Measurements from ENCODE around the gene SHC3. TPM values are rescaled to one million over a fixed set of nuclear protein-coding genes. Genes with fewer than 3 reads are reported as not detected.
A peak's percentile ranks its signal among the peaks of the same experiment; 100 is the strongest.

Gene SHC3
- total RNA-seq, 2 donors from 2014 or later = not detected

- Mint-ChIP-seq H3K9me3 (no peaks in the 10 kb centered on the region), H3K4me3 (peak overlapping the region; percentile 54), H3K27me3 (peaks cover 31% of the 10 kb centered on the region), H3K4me1 (peaks cover 20% of the 10 kb centered on the region), H3K27ac (no peak overlapping the region), H3K36me3 (ENCODE audit: low read depth) (no peaks in the 10 kb centered on the region)
- ATAC-seq (replicated peaks) = peak; percentile 86
Measured at GRCh38 chr9:89154651-89155336, 23.8 kb downstream of the SHC3 start.

- Mint-ChIP-seq H3K4me1 (peaks cover 20% of the 10 kb centered on the region), H3K27me3 (peaks cover 27% of the 10 kb centered on the region), H3K9me3 (no peaks in the 10 kb centered on the region), H3K36me3 (ENCODE audit: low read depth) (no peaks in the 10 kb centered on the region), H3K4me3 (peak overlapping the region; percentile 54), H3K27ac (peak overlapping the region; percentile 28)
- ATAC-seq (replicated peaks) = peak; percentile 59
Measured at GRCh38 chr9:89154218-89154617, 24.4 kb downstream of the SHC3 start.

- H3K4me3 Mint-ChIP-seq = peak overlapping the region; percentile 54
- peaks cover 20% of the 10 kb centered on the region for H3K4me1 Mint-ChIP-seq
- peak; percentile 94 for ATAC-seq (replicated peaks)
- peak overlapping the region; percentile 28 for H3K27ac Mint-ChIP-seq
- peaks cover 24% of the 10 kb centered on the region for H3K27me3 Mint-ChIP-seq
- H3K9me3 Mint-ChIP-seq = no peaks in the 10 kb centered on the region
- H3K36me3 Mint-ChIP-seq (ENCODE audit: low read depth) = no peaks in the 10 kb centered on the region
Measured at GRCh38 chr9:89153232-89154017, 25.2 kb downstream of the SHC3 start.

- Mint-ChIP-seq H3K27ac (no peak overlapping the region), H3K4me1 (peaks cover 15% of the 10 kb centered on the region), H3K4me3 (no peak overlapping the region), H3K27me3 (peaks cover 11% of the 10 kb centered on the region), H3K9me3 (no peaks in the 10 kb centered on the region), H3K36me3 (ENCODE audit: low read depth) (no peaks in the 10 kb centered on the region)
- no peak for ATAC-seq (replicated peaks)
Measured at GRCh38 chr9:89149726-89150125, 28.9 kb downstream of the SHC3 start.

- Mint-ChIP-seq H3K27ac (no peak overlapping the region), H3K27me3 (peaks cover 4% of the 10 kb centered on the region), H3K4me3 (no peak overlapping the region), H3K36me3 (ENCODE audit: low read depth) (no peaks in the 10 kb centered on the region), H3K9me3 (no peaks in the 10 kb centered on the region), H3K4me1 (no peaks in the 10 kb centered on the region)
- ATAC-seq (replicated peaks) = no peak
Measured at GRCh38 chr9:89145097-89145496, 33.5 kb downstream of the SHC3 start.

- Mint-ChIP-seq H3K9me3 (no peaks in the 10 kb centered on the region), H3K4me3 (no peak overlapping the region), H3K36me3 (ENCODE audit: low read depth) (no peaks in the 10 kb centered on the region), H3K27ac (no peak overlapping the region), H3K27me3 (peaks cover 4% of the 10 kb centered on the region), H3K4me1 (no peaks in the 10 kb centered on the region)
- no peak for ATAC-seq (replicated peaks)
Measured at GRCh38 chr9:89144238-89144637, 34.4 kb downstream of the SHC3 start.

GRCh38 chr9:89143266-89143665 is 35.4 kb downstream of the SHC3 start:
- no peak for ATAC-seq (replicated peaks)
- peaks cover 4% of the 10 kb centered on the region for H3K27me3 Mint-ChIP-seq

GRCh38 chr9:89139455-89139854 is 39.2 kb downstream of the SHC3 start:
- ATAC-seq (replicated peaks) = no peak
- Mint-ChIP-seq H3K4me3 (no peak overlapping the region), H3K9me3 (no peaks in the 10 kb centered on the region), H3K27ac (no peak overlapping the region), H3K27me3 (peaks cover 11% of the 10 kb centered on the region), H3K36me3 (ENCODE audit: low read depth) (no peaks in the 10 kb centered on the region), H3K4me1 (no peaks in the 10 kb centered on the region)

More at GRCh38 chr9:89143266-89143665, 35.4 kb downstream of the SHC3 start:
- Mint-ChIP-seq H3K4me1 (no peaks in the 10 kb centered on the region), H3K27ac (no peak overlapping the region), H3K9me3 (no peaks in the 10 kb centered on the region), H3K36me3 (ENCODE audit: low read depth) (no peaks in the 10 kb centered on the region), H3K4me3 (no peak overlapping the region)

- Mint-ChIP-seq H3K4me3 (no peak overlapping the region), H3K4me1 (no peaks in the 10 kb centered on the region), H3K27ac (no peak overlapping the region), H3K27me3 (peaks cover 11% of the 10 kb centered on the region), H3K36me3 (ENCODE audit: low read depth) (no peaks in the 10 kb centered on the region), H3K9me3 (no peaks in the 10 kb centered on the region)
- ATAC-seq (replicated peaks) = no peak
Measured at GRCh38 chr9:89138463-89139390, 39.9 kb downstream of the SHC3 start.

GRCh38 chr9:89137542-89138462 is 40.8 kb downstream of the SHC3 start:
- H3K4me1 Mint-ChIP-seq = no peaks in the 10 kb centered on the region
- no peak overlapping the region for H3K4me3 Mint-ChIP-seq
- H3K27ac Mint-ChIP-seq = no peak overlapping the region
- H3K27me3 Mint-ChIP-seq = peaks cover 11% of the 10 kb centered on the region
- ATAC-seq (replicated peaks) = peak; percentile 56
- no peaks in the 10 kb centered on the region for H3K9me3 Mint-ChIP-seq
- H3K36me3 Mint-ChIP-seq (ENCODE audit: low read depth) = no peaks in the 10 kb centered on the region

- Mint-ChIP-seq H3K9me3 (no peaks in the 10 kb centered on the region), H3K27me3 (peaks cover 15% of the 10 kb centered on the region), H3K27ac (no peak overlapping the region), H3K4me3 (no peak overlapping the region), H3K4me1 (no peaks in the 10 kb centered on the region), H3K36me3 (ENCODE audit: low read depth) (no peaks in the 10 kb centered on the region)
- no peak for ATAC-seq (replicated peaks)
Measured at GRCh38 chr9:89135591-89136166, 42.9 kb downstream of the SHC3 start.

- H3K36me3 Mint-ChIP-seq (ENCODE audit: low read depth) = no peaks in the 10 kb centered on the region
- ATAC-seq (replicated peaks) = no peak
- H3K27ac Mint-ChIP-seq = no peak overlapping the region
- peaks cover 19% of the 10 kb centered on the region for H3K27me3 Mint-ChIP-seq
- no peak overlapping the region for H3K4me3 Mint-ChIP-seq
- H3K4me1 Mint-ChIP-seq = no peaks in the 10 kb centered on the region
- peaks cover 3% of the 10 kb centered on the region for H3K9me3 Mint-ChIP-seq
Measured at GRCh38 chr9:89134709-89135108, 43.9 kb downstream of the SHC3 start.

GRCh38 chr9:89122949-89123348 is 55.7 kb downstream of the SHC3 start:
- ATAC-seq (replicated peaks) = no peak
- Mint-ChIP-seq H3K4me1 (no peaks in the 10 kb centered on the region), H3K27ac (no peak overlapping the region), H3K27me3 (peaks cover 31% of the 10 kb centered on the region), H3K36me3 (ENCODE audit: low read depth) (no peaks in the 10 kb centered on the region), H3K4me3 (no peak overlapping the region), H3K9me3 (peaks cover 5% of the 10 kb centered on the region)

All from activated T-helper 17 cell treated with anti-CD3 and anti-CD28 coated beads, Interleukin-2, amount 50 U/mL, for 72 hours (primary cell).